Muscle layer of duodenum (tissue), 2 donors: ENCODE data around the gene DNMT3B.
A peak's percentile ranks its signal among the peaks of the same experiment; 100 is the strongest.

ENCODE experiments used
- H3K27ac ChIP-seq: one replicate; pipeline ENCODE4 v1.7.0; 2013; ENCODE audit warnings: mild to moderate bottlenecking, low read length
- H3K27me3 ChIP-seq: one replicate; pipeline ENCODE4 v1.7.0; 2013; ENCODE audit warnings: low read depth, mild to moderate bottlenecking, control low read depth, low read length
- H3K36me3 ChIP-seq, 2 donors: one replicate each; pipeline ENCODE4 v1.7.0; 2013; ENCODE audit warnings: low read length in 2 of 2, control low read depth in 1 of 2, mild to moderate bottlenecking in 1 of 2; ENCODE audit not compliant: insufficient read depth in 2 of 2, control insufficient read depth in 1 of 2
- H3K4me1 ChIP-seq, 2 donors: one replicate each; pipeline ENCODE4 v1.7.0; 2013; ENCODE audit warnings: low read length in 2 of 2, mild to moderate bottlenecking in 2 of 2, control low read depth in 1 of 2, moderate library complexity in 1 of 2; ENCODE audit not compliant: insufficient read depth in 2 of 2, control insufficient read depth in 1 of 2
- H3K4me3 ChIP-seq, 2 donors: one replicate each; pipeline ENCODE4 v1.7.0; 2013; ENCODE audit warnings: low read length in 2 of 2, low read depth in 1 of 2, mild to moderate bottlenecking in 1 of 2
- H3K9me3 ChIP-seq, 2 donors: one replicate each; pipeline ENCODE4 v1.7.0; 2013; ENCODE audit warnings: low read length in 2 of 2, control low read depth in 1 of 2, mild to moderate bottlenecking in 1 of 2; ENCODE audit not compliant: control insufficient read depth in 1 of 2
- donor health status: healthy.

Gene DNMT3B

GRCh38 chr20:32819992-32820697 is 58.0 kb downstream of the DNMT3B start:
- Histone ChIP-seq H3K36me3 (no peaks in the 10 kb centered on the region), H3K4me3 (peak overlapping the region; percentile 77 to 87), H3K27me3 (no peaks in the 10 kb centered on the region), H3K27ac (peak overlapping the region; percentile 83), H3K9me3 (no peaks in the 10 kb centered on the region), H3K4me1 (peaks cover 4 to 28% of the 10 kb centered on the region in 2 donors)

DNA sequence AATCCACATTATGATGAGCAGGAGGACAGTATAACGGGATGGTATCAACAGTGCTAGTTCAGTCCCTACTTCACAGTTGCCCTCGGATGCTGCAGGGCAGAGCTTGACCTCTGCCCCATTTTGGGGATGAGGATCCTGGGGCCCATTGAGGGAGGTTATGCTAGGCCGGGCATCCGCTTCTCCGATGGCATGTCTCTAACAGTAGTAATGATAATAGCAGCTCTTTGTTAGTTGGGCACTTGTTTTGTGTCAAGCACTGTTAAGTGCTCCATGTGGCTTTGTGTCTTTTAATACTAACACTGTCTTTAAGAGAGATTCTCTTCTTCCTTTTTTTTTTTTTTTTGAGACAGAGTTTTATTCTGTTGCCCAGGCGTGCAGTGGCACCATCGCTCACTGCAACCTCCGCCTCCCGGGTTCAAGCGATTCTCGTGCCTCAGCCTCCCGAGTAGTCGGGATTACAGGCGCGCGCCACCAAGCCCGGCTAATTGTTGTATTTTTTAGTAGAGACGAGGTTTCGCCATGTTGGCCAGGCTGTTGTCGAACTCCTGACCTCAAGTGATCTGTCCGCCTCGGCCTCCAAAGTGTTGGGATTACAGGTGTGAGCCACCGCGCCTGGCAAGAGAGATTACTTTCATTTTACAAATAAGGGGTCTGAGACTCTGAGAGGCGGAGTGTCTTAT is 58.7 kb downstream of the DNMT3B start:
- Histone ChIP-seq H3K4me3 (peak overlapping the region; percentile 77 to 87), H3K27ac (peak overlapping the region; percentile 83), H3K9me3 (no peaks in the 10 kb centered on the region), H3K27me3 (no peaks in the 10 kb centered on the region), H3K36me3 (peaks cover under 1 to 2% of the 10 kb centered on the region in 2 donors), H3K4me1 (peaks cover 4 to 28% of the 10 kb centered on the region in 2 donors)

GRCh38 chr20:32822225-32822624 is 60.0 kb downstream of the DNMT3B start:
- Histone ChIP-seq H3K27me3 (no peaks in the 10 kb centered on the region), H3K4me1 (peaks cover 4 to 28% of the 10 kb centered on the region in 2 donors), H3K36me3 (peaks cover 5 to 14% of the 10 kb centered on the region in 2 donors), H3K27ac (no peak overlapping the region), H3K9me3 (no peaks in the 10 kb centered on the region), H3K4me3 (no peak overlapping the region)

GRCh38 chr20:32823078-32823477 is 60.9 kb downstream of the DNMT3B start:
- H3K4me1 ChIP-seq: peaks cover 6 to 31% of the 10 kb centered on the region in 2 donors
- H3K36me3 ChIP-seq: peaks cover 8 to 21% of the 10 kb centered on the region in 2 donors
- no peak overlapping the region for H3K4me3 ChIP-seq
- H3K27ac ChIP-seq: no peak overlapping the region
- no peaks in the 10 kb centered on the region for H3K9me3 ChIP-seq
- H3K27me3 ChIP-seq: no peaks in the 10 kb centered on the region

- Histone ChIP-seq H3K4me1 (peaks cover 7 to 38% of the 10 kb centered on the region in 2 donors), H3K27ac (no peak overlapping the region), H3K27me3 (no peaks in the 10 kb centered on the region)
These were observed 61.8 kb downstream of the DNMT3B start for GRCh38 chr20:32823737-32824588.

DNA sequence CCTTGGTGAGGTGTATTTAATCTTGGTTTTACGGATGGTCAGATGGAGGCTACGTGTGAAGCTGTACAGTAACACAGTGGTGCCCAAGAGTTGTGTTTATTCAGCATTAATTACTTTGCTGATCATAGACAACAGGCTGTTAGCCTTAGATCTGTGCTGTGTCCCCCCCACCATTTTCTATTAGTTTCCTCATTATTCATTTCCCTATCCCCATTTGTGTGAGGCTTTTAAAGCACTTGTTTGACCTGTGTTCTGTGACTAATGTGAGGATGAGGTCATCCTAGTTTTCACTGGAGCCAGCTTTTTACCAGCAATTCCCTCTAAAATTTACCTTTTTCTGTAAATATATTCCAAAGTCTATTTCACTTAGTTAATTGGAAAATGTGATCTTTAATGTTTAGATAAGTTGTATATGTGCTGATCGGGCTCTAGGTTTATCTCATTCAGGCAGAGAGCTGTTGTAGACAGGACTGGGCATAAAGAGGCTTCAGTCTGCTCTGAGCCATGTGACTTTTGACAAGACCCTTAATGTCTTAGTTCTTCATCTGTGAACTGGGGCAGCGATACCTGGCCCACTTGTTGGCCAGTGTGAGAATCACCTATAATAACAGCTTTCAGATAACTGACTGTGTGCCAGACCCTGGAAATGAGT is 66.0 kb downstream of the DNMT3B start:
- H3K4me1 ChIP-seq: peaks cover 12 to 28% of the 10 kb centered on the region in 2 donors
- no peaks in the 10 kb centered on the region for H3K27me3 ChIP-seq
- peaks cover 11 to 23% of the 10 kb centered on the region in 2 donors for H3K36me3 ChIP-seq
- H3K4me3 ChIP-seq: no peak overlapping the region
- H3K27ac ChIP-seq: peak overlapping the region; percentile 33
- H3K9me3 ChIP-seq: no peaks in the 10 kb centered on the region

More at GRCh38 chr20:32823737-32824588, 61.8 kb downstream of the DNMT3B start:
- Histone ChIP-seq H3K4me3 (no peak overlapping the region), H3K36me3 (peaks cover 11 to 23% of the 10 kb centered on the region in 2 donors), H3K9me3 (no peaks in the 10 kb centered on the region)

DNA sequence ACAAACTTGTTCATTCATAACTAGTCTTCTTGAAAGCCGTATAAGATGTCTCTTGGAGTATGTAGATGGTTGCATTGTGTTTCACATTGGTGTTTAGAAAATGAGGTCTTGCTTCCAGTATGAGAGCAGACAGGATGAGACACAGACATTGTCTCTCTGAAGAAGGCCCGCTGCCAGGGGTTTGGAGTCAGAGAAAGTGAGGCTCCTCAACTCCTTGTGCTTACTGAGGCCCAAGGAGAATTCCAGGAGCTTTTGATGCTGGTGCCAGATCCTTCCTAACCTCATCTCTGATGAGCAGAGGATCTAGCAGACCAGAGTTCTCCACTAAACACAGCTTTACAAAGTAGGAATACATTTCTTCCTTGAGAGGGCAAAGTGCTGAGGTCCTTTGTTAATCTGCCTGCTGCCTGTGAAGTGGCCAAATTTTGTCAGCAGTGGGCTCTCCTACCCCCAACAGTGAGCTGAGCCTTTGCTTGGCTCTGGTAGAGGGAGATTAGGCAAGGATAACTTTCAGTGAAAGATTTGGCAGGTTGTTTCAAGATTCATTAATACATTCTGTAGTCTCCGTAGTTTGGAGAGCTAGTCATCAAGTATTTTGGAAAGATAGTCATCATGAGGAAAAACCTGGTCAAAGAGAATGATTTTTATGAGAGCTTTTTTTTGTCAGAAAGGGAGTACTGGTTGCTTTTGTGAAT is 67.3 kb downstream of the DNMT3B start:
- Histone ChIP-seq H3K4me3 (no peak overlapping the region), H3K36me3 (peaks cover 21 to 23% of the 10 kb centered on the region in 2 donors), H3K27me3 (no peaks in the 10 kb centered on the region), H3K4me1 (peaks cover 12 to 25% of the 10 kb centered on the region in 2 donors), H3K9me3 (no peaks in the 10 kb centered on the region), H3K27ac (peak overlapping the region; percentile 59)

GRCh38 chr20:32830437-32830836 is 68.3 kb downstream of the DNMT3B start:
- H3K27ac ChIP-seq: peak overlapping the region; percentile 59
- H3K27me3 ChIP-seq: no peaks in the 10 kb centered on the region
- peaks cover 12 to 25% of the 10 kb centered on the region in 2 donors for H3K4me1 ChIP-seq
- H3K4me3 ChIP-seq: no peak overlapping the region
- H3K9me3 ChIP-seq: no peaks in the 10 kb centered on the region
- peaks cover 21 to 28% of the 10 kb centered on the region in 2 donors for H3K36me3 ChIP-seq

DNA sequence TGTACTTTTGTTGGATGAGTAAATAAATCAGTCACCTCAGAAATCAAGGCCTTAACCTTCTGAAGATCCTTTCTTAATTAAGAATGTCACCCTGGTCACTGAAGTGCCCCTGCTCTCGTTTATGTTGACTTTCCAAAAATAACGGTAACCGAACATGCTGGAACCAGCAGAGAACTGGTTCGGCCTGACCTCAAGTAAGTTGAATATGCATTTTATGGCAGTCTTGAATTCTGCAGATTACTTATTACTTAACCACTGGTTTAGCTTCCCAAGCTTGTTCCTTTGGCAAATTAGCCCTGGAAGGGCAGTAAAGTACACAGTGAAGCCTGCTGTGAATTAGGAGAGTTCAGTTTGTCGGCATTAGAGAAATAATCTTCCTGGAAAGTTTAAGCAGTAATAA is 69.8 kb downstream of the DNMT3B start:
- H3K9me3 ChIP-seq: no peaks in the 10 kb centered on the region
- H3K27ac ChIP-seq: no peak overlapping the region
- peaks cover 12 to 25% of the 10 kb centered on the region in 2 donors for H3K4me1 ChIP-seq
- H3K36me3 ChIP-seq: peaks cover 24 to 28% of the 10 kb centered on the region in 2 donors
- no peaks in the 10 kb centered on the region for H3K27me3 ChIP-seq
- H3K4me3 ChIP-seq: no peak overlapping the region

DNA sequence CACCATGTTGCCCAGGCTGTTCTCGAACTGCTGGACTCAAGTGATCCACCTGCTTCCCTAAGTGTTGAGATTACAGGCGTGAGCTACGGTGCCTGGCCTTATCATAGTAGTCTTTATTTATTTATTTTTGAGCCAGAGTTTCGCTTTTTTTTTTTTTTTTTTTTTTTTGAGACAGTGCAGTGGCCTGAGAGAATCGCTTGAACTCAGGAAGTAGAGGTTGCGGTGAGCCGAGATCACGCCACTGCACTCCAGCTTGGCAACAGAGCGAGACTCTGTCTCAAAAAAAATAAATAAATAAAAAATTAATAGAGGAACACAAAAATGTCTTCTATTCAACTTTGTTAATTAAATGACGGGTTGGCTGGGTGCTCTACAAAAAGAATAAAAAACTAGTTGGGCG is 70.5 kb downstream of the DNMT3B start:
- H3K27ac ChIP-seq: no peak overlapping the region
- no peaks in the 10 kb centered on the region for H3K9me3 ChIP-seq
- H3K4me3 ChIP-seq: no peak overlapping the region
- H3K36me3 ChIP-seq: peaks cover 23 to 27% of the 10 kb centered on the region in 2 donors
- H3K27me3 ChIP-seq: no peaks in the 10 kb centered on the region
- peaks cover 12 to 25% of the 10 kb centered on the region in 2 donors for H3K4me1 ChIP-seq
